ENCODE measurements around the gene ZNF124.
"Not testable (repeated sequence)": the region's sequence is repeated elsewhere in the genome, so short reads cannot be mapped to it uniquely, and the experiment has no call there.

DNA sequence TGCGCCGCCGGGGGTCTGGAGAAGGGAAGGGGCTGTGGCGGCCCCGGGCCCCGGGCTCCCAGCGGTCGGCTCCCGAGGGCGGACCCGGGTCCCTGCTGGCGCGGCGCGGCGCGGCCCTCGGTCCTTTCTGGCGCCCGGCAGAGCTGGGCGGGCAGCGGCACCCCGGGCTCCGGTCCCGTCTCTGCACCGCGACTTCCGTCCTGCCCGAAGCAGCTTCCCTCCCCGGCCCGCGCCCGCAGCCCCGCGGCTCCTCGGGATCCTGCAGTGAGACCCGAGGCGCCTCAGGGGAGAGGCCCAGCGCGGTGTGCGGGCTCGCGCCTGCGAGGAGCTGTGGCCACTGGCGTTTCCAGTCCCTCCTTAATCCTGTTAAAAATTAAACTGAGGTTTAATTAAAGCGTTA lies 45.2 kb downstream of the ZNF124 start:
- TF ChIP-seq, protein P1, sequence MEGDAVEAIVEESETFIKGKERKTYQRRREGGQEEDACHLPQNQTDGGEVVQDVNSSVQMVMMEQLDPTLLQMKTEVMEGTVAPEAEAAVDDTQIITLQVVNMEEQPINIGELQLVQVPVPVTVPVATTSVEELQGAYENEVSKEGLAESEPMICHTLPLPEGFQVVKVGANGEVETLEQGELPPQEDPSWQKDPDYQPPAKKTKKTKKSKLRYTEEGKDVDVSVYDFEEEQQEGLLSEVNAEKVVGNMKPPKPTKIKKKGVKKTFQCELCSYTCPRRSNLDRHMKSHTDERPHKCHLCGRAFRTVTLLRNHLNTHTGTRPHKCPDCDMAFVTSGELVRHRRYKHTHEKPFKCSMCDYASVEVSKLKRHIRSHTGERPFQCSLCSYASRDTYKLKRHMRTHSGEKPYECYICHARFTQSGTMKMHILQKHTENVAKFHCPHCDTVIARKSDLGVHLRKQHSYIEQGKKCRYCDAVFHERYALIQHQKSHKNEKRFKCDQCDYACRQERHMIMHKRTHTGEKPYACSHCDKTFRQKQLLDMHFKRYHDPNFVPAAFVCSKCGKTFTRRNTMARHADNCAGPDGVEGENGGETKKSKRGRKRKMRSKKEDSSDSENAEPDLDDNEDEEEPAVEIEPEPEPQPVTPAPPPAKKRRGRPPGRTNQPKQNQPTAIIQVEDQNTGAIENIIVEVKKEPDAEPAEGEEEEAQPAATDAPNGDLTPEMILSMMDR (IDR thresholded peaks at IDR 0.05) = not testable (repeated sequence)
- not testable (repeated sequence) for TF ChIP-seq POLR2A (IDR thresholded peaks at IDR 0.05)
